HG02973 (cell line): Measurements from ENCODE around the gene THAP12.

Experiments
- ATAC-seq: cut with Tn5 transposase; IDR thresholded peaks from one replicate; pipeline ENCODE4 v1.9.1; 2021; ENCODE audit warnings: moderate library complexity; ENCODE audit not compliant: unreplicated experiment

Gene THAP12

GRCh38 chr11:76380159-76380976 is 564 bp downstream of the THAP12 start:
- peak; percentile 15 for ATAC-seq

GRCh38 chr11:76379807-76380158 is 1.1 kb downstream of the THAP12 start:
- no peak for ATAC-seq

GRCh38 chr11:76376746-76377558 is 4.0 kb downstream of the THAP12 start:
- ATAC-seq = peak; percentile 28

DNA sequence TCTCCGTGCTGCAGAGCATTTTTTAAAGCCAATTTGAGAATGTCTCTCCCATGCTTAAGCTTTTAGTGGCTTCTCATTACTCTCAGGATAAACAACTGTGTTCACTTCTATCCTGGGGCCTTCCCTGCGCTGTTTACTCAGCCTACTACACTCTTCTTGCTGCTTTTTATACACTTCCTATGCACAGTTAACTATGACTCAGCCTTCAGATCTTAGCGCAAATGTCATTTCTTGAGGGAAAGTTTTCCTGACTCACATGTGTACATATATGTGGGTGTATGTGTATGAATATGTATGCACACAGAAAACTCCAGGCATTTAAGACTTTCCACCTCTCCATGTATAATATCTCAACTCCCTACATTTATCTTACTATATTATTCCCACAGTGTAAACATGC is 9.8 kb downstream of the THAP12 start:
- peak; percentile 65 for ATAC-seq

GRCh38 chr11:76369406-76369805 is 11.5 kb downstream of the THAP12 start:
- no peak for ATAC-seq

- no peak for ATAC-seq
These were observed 12.4 kb downstream of the THAP12 start for GRCh38 chr11:76368490-76368889.

GRCh38 chr11:76365038-76365679 is 15.8 kb downstream of the THAP12 start:
- ATAC-seq = no peak

- ATAC-seq = no peak
These were observed 18.2 kb downstream of the THAP12 start for GRCh38 chr11:76362716-76363115.

GRCh38 chr11:76361776-76362175 is 19.2 kb downstream of the THAP12 start:
- no peak for ATAC-seq

DNA sequence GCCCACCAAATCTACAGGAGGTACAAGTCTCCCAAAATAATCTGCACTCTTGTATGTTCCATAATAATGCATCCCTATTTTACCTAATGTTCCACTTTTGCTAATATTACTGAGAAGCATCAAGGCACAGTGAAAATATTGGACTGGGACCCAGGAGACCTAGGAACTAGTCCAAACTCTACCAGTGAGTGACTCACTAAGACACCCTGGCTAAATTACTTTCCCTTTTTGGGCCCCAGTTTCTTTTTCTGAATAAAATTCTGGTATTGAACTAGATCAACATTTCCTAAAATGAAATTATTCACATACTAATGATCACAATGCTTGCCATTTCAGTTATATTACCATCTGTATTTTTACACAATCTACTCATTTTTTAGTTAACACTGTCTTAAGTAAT is 19.6 kb downstream of the THAP12 start:
- no peak for ATAC-seq

DNA sequence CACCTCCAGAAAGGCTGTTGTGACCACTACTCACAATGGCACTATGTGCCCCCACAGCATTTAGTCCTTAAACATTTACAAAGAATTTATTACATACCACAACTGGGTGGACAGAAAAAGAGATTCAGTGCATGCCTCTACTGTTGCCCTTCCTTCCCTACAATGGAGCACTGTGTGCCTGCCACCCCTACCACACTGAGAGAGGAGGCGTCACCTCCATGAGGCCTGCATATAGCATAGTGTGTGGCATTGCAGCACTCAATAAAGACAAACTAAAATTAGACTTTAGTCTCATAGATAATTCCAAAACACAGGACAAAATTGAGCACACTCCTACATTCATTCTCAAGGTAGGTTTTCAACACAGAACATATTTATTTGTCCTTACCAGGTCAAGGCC is 25.8 kb downstream of the THAP12 start:
- no peak for ATAC-seq

GRCh38 chr11:76348348-76348747 is 32.6 kb downstream of the THAP12 start:
- no peak for ATAC-seq

DNA sequence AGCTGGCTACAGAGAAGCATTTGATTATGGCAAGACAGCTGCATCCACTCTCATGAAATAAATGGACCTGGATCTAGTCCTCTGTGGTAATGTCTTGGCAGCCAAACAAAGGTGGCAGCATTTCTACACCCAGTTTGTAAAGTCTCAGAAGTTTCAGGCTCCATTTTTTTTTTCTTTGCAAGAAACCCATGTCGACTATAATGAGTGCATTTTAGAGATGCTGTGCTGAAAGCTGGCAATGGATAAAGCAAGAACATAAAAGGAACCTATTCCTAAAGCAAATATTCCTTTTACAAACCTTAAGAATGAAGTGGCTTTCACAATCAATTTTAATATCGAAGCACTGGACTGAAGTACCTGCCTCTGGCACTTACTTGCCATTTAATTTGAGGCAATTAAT is 33.5 kb downstream of the THAP12 start:
- ATAC-seq = no peak

DNA sequence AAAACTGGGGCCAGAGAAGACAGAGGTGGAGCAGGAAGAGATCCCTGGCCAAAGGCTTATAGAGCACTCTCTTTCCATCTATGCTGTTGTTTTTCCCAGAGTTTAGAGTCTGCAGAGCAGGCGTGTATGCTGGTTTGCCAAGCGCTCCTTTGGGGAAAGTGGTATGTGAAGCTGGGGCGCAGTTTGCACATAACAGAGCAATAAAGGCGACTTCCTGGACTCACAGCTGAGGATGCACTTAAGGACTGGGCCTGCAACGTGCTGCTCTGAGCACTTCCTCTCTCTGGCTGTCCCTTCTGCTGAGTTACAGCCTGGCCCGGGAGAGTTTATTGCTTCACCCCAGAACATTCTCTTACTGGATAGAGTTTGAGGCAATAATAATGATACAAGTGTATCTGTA is 41.7 kb downstream of the THAP12 start:
- no peak for ATAC-seq

DNA sequence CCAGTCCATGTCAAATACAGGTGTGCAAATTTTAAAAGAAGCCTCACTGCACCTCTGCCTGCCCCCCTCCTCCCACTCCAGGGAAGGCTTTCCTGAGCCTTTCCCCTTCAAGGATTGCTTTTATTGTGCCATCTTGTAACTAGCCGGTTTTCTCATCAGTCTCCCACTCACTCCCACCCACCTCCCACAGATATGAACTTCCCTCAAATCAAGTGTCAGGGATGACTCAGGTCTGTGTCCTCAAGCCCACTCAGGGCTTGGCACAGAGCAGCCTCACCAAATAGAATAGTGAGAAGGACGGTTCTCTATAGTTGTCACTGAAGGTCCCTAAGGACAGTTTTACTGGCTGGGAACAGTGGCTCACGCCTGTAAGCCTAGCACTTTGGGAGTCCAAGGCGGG is 43.0 kb downstream of the THAP12 start:
- no peak for ATAC-seq

GRCh38 chr11:76337469-76337868 is 43.5 kb downstream of the THAP12 start:
- no peak for ATAC-seq

DNA sequence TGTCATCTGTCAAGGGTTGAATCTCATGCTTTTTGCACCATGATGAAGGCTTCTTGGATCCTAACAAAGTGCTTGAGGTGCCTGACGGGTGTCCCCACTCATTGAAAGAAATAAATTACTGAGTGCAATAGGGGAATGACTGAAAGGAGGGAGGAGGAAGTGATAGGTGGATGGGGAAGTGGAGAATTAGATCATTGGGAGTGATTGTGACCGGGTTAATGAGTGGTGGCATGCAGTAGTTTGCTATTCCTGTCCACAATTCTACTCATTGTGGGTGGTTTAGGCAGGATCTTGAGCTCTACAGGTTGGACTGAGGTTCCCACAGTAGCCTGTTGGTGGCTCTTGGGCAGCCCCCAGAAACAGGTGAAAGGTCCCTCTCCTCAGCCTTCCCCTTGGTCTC is 44.3 kb downstream of the THAP12 start:
- no peak for ATAC-seq

DNA sequence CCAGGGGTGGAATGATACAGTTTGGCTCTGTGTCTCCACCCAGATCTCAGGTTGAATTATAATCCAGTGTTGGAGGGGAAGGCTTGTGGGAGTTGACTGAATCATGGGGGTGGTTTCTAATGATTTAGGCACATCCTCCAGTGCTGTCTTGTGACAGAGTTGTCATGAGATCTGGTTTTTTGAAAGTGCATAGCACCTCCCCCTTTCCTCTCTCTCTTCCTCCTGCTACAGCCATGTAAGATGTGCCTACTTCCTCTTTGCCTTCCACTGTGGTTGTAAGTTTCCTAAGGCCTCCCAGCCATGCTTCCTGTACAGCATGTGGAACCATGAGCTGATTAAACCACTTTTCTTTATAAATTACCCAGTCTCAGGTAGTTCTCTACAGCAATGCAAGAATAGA is 45.1 kb downstream of the THAP12 start:
- no peak for ATAC-seq

DNA sequence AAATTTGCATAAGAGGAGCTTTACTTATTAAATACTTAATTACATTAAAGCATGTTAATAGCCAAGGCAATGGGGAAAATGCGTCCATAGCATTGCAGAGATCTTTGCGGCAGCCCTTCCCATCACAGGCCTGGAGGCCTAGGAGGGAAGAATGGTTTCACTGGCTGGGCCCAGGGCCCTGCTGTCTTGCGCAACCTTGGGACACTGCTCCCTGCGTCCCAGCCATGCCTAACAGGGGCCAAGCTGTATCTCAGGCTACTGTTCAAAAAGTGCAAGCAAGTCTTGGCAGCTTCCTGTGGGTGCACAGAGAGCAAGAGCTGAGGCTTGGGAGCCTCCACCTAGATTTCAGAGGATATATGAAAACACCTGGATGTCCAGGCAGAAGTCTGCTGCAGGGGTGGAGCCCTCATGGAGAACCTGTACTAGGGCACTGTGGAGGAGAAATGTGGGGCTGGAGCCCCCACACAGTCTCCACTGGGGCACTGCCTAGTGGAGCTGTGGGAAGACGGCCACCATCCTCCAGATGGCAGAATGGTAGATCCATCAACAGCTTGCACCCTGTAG is 46.0 kb downstream of the THAP12 start:
- no peak for ATAC-seq

DNA sequence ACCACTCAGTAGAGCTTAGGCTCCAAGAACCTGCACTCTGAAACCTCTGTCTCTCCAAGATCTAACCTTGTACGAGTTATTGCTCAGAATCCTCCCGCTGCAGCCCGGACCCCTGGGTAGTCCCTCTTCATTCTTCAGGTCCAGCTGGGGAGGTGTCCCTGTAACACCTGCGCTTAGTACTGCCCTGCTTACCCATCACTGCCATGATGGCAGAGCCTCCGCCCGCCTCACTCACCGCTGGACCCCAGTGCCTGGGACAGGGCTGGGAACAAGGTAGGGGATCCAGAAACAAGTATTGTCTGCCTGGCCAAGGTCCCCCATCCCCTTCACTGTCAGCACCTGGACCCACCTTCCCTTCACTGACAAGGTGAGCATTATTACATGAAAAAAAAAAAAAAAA is 50.3 kb downstream of the THAP12 start:
- no peak for ATAC-seq

DNA sequence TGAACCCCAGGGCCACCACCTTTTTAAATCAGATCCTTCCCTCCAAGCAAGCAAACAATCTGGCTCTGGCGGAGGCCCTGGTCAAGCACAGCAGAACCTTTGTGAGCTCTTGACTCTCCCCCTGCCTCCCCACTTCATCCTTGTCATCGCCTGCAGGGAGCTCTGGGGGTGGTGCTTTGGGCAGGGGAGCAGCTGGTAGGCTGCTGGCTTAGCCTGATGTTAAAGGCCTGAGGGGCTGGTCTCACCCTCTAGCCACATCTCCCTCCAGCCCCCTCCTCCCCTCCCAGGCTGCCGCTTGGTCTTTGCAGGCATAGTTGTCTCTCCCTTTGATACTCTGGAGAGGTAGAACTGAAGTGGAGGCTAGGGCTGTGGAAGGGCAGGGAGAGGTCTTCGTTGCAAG is 50.9 kb downstream of the THAP12 start:
- ATAC-seq = no peak
